ENCODE results near the gene VN1R4.
"Not testable (repeated sequence)": the region's sequence is repeated elsewhere in the genome, so short reads cannot be mapped to it uniquely, and the experiment has no call there.

VN1R4 gene, protein sequence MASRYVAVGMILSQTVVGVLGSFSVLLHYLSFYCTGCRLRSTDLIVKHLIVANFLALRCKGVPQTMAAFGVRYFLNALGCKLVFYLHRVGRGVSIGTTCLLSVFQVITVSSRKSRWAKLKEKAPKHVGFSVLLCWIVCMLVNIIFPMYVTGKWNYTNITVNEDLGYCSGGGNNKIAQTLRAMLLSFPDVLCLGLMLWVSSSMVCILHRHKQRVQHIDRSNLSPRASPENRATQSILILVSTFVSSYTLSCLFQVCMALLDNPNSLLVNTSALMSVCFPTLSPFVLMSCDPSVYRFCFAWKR

DNA sequence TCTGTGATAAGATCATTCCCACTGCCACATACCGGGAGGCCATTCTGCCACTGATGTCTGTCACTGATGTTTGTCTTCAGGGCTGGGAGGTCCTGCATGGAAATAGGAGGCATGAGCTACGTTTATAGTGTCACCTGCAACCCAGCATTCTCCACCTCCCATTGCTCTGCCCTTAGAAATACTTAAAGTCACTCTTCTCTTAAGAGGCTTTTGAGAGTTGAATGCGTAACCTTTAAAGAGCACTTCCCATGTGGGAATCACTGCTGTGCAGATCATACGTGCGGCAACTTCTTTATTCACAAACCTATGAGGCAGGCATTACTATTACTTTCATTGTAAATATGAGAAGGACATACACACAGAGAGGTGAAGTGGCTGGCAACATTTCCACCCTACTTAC lies at the start of gene VN1R4:
Gene VN1R4, minus strand, starts transcription at position 101 of the 400 bp plus-strand sequence. Its CDS starts 58 bp downstream, at position 43.
- DNase-seq, result not testable (repeated sequence)

DNA sequence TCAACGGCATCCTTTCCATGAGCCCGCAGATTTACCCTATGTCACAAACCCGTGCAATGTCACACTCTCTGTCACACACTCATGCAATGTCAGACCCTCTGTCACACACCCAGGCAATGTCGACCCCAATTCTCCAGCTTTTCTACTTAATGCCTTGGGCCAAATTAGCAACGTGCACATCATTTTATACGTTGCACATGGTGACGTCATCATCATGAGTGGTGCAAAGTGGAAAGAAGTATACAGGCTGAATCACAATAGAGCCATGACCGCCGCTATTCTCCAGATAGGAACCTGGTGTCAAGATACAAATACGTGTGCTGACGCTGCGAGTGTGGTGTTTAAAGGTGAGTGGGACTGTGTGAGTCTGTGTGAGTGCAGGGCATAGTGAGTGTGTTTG lies 44.4 kb upstream of the VN1R4 start:
- no peak for DNase-seq

DNA sequence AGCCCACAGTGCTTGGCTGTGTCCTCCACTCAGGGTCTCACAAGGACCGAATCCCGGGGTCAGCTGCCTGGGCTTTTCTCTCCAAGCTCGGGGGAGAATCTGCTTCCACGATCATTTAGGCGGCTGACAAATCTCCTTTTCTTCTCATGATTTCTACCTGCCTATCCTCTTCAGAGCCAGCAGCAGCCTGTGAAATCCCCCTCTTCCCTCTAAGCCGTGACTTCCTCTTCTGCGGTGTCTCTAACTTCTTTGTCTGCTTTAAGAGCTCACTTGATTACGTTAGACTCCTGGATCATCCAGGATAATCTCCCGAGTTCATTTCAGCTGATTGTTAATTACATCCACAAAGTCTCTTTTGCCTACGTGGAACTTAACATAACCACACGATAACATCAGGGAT lies 43.5 kb upstream of the VN1R4 start:
- no peak for DNase-seq

DNA sequence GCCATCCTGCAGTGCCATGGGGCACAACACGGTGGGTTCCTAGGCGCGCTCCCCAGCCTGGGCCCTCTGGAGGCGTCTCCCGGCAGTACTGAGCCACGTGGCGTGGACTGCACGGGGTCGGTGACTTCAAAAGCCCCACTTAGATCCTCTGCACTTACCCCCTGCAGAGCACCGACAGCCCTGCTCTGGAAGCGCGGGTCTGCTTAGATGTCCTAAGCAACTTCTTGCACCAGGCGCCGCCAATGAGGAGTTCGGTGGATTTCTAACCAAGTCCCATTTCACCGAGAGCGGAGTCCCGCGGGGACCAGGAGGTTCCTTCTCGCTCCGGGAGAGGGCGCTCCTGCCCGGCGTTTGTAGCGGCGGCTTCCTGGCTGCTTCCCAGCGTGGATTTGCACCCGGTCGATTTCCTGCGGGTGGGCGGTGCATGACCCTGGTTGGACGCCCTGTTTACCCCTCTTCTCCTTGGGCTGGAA lies 40.9 kb upstream of the VN1R4 start:
- DNase-seq, result no peak

DNA sequence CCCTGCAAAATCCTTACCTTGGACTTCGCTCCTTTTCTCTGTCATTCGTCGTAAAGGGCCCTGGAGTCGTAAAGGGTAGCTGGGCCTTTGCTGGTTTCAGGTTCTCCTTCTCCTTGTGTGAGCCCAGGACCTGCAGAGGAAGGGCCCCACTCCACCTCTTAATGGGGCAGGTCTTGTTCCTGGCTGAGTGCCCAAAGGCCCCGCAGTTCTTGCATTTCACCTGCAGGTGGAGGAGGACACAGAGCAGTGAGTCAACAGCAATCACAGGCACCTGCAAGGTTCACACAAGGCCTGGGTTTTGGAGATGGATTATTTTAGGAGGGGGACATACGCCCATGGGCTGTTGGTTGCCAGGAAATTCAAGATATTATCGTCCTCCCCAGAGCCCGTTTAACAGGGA lies 33.8 kb upstream of the VN1R4 start:
- not testable (repeated sequence) for DNase-seq

DNA sequence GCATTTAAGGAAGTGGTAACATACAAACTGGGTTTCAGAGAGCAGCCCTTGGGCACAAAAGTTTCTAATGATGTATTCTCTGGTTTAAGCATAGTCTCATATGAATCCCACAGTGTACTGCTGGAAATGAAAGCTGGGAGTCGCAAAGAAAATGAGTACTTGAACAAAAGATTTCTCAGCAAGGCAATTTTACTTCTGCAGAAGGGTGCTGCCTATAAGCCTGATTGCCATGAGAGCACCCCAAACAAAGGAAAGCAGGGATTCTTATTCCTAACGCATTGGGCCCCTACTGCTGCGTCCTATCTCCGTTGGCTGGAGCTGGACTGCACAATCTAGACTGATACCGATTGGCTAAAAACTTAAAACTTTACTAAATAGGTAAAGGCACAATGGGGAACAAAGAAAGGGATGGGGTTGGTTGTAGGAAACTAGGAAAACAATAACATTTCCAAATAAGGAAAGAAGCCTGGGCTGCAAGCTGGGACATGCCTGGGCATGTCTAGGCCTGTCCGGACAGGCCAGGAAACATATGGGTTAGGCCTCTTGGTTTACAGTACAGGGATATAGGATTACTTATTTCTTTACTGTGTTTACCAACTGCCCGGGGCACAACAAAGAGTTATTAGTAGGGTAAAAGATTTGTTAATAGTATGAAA lies 27.4 kb upstream of the VN1R4 start:
- no peak for DNase-seq

DNA sequence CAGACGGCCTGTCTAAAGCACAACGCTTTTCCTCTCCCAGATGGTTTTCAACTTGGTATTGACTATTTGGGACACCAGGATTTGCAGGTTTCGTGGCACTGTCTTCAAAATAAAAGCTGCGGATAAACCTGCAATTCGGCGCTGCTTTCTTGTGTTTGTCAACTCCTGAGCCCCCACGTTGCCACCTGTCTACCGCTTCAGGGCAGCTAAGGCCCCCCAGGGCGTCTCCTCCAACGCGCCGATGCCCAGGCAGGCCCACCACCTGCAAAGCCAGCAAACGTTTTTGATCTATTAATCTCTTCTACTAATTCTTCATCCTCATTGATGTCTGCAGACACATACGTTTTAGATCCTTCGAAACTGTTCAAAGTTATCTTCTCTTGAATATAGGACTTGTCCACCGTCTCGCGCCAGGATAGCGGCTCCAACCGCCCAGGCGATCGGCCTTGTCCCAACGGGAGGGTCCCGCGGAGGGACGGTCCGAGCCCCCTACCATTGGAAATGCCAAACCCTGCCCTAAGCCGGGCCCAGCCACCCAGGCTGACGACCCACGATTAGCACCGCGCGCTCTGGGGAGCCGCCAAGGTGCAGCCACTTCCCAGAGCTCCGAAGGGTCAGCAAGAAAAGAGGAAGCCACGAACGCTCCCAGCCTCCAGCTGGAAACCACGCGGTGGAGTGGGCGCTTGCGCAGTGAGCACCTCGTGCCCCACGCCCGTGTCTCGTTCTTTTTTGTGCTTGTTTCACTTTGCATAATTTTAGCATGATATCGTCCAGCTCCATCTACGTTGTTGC lies 23.4 kb upstream of the VN1R4 start:
- no peak for DNase-seq

DNA sequence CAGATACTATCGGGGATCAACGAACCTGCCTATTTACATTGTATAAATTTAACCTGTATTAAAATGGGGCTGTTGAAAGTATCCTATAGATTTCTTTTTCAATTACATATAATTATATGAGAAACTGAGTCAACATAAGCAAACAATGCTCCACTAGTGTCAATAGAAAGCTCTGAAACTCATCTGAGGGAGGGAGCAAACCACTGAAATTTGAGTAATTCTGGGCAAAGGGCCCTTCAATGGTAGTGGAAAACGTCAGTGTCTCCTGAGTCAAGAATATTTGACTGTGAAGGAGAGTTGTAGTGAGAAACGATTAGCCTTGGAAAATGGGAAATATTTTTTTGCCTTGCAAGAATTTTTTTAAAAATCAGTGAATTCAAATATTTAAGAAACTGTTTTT lies 17.6 kb upstream of the VN1R4 start:
- DNase-seq, result no peak

DNA sequence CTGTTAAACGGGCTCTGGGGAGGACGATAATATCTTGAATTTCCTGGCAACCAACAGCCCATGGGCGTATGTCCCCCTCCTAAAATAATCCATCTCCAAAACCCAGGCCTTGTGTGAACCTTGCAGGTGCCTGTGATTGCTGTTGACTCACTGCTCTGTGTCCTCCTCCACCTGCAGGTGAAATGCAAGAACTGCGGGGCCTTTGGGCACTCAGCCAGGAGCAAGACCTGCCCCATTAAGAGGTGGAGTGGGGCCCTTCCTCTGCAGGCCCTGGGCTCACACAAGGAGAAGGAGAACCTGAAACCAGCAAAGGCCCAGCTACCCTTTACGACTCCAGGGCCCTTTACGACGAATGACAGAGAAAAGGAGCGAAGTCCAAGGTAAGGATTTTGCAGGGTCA lies 14.4 kb upstream of the VN1R4 start:
- DNase-seq, result not testable (repeated sequence)

DNA sequence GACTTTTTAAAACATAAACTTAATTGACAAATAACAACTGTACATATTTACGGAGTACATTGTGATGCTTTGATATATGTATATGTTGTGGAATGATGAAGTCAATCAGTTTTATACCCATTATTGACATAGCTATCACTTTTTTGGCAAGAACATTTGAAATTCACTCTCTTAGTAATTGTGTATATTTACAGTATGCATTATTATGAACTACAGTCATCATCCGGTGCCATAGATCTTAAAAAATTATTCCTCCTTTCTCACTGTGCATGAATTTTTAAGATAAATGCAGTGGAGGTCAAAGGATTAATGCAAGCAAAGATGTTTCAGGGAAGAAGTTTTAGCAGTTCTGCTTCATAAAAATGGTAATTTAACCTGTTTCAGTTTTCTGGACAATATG lies 8.0 kb upstream of the VN1R4 start:
- DNase-seq, result no peak

DNA sequence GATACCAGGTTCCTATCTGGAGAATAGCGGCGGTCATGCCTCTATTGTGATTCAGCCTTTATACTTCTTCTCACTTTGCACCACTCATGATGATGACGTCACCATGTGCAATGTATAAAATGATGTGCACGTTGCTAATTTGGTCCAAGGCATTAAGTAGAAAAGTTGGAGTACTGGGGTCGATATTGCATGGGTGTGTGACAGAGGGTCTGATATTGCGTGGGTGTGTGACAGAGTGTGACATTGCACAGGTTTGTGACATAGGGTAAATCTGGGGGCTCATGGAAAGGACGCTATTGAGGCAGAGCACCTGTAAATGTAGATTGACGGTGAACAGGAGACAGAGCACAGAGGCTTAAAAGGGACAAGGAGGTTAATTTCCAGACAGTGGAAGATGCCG lies 4.5 kb upstream of the VN1R4 start:
- no peak for DNase-seq

DNA sequence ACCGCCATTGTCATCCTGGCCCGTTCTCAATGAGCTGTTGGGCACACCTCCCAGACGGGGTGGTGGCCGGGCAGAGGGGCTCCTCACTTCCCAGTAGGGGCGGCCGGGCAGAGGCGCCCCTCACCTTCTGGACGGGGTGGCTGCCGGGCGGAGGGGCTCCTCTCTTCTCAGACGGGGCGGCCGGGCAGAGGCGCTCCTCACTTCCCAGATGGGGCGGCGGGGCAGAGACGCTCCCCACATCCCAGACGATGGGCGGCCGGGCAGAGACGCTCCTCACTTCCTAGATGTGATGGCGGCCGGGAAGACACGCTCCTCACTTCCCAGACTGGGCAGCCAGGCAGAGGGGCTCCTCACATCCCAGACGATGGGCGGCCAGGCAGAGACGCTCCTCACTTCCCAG lies 2.3 kb upstream of the VN1R4 start:
- not testable (repeated sequence) for DNase-seq

DNA sequence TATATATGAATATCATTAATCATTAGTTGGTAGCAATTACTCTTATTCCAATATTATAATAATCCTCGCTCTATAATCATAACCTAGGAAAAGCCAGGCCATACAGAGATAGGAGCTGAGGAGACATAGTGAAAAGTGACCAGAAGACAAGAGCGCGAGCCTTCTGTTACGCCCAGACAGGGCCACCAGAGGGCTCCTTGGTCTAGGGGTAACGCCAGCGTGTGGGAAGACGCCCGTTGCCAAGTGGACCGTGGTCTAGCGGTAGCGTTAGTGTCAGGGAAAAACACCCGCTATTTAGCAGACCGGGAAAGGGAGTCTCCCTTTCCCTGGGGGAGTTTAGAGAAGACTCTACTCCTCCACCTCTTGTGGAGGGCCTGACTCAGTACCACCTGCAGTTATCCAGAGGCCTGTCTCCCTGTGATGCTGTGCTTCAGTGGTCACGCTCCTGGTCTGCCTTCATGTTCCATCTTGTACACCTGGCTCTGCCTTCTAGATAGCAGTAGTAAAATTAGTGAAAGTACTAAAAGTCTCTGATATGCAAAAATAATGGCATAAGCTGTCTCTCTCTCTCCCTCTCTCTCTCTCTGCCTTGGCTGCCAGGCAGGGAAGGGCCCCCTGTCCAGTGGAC lies 9.7 kb downstream of the VN1R4 start, which contains the start of gene VN1R2:
Gene VN1R2, plus strand, starts transcription at position 578 of the 628 bp plus-strand sequence. CDS start 84 bp downstream, outside the sequence.
- not testable (repeated sequence) for DNase-seq

DNA sequence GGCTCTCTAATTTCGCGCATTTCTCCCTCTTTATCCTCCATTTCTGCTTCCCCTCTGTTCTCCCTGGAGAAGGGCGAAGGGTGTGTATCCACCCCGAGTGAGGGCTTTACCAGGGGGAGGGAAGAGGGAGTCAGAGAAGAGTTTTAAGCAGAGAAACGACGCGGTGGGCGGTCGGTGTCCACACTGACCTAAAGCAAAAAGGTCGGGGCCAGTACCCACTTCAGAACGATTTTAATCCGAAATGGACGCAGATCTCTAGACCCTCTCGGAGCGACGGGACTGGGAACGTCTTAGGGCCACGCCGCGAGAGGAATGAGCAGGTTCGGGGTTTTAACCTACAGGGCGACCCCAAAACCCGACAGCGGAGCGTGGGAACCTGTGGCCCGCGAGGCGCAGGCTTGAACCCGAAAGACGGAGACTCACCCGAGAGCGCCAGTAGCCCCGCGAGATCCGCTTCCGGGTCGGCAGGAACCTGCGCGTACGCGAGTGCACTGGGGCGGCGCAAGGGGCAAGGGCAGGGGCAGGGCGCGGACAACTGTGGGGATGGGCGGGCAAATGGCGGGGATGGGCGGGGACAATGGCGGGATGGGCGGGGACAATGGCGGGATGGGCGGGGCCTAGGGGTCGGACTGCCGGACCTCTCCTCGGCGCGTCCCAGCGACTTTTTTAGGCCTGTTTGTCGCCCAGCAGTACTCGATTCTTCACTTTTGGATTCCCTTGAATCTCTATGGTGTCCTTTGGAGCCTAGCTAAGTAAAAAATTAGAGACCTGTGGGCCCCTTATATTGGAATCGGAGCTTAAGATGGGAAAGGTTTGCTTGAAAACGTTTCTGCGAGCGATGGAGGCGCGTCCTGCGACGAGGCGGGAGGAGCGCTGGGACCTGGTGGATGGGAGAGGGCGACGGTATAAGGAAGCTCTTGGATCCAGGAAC lies 12.8 kb downstream of the VN1R4 start, which contains the start of gene ZNF677:
Gene ZNF677, minus strand, starts transcription at position 463 of the 931 bp plus-strand sequence. CDS start 3,323 bp downstream, outside the sequence.
- DNase-seq, result no peak

DNA sequence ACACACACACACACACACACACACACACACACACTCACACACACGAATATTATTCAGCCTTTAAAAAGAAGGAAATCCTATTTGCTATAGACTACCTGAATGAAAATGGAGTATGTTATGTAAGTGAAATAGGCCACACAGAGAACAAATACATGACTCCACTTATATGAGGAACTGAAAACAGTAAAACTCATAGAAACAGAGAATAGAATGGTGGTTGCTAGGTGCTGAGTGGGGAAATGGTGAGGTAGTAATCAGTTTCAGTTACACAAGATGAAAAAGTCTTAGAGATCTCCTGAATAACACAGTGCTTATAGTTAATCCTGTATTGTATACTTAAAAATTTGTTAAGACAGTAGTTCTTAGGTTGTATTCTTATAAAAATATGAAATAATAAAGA lies 21.0 kb downstream of the VN1R4 start:
- DNase-seq, result no peak

DNA sequence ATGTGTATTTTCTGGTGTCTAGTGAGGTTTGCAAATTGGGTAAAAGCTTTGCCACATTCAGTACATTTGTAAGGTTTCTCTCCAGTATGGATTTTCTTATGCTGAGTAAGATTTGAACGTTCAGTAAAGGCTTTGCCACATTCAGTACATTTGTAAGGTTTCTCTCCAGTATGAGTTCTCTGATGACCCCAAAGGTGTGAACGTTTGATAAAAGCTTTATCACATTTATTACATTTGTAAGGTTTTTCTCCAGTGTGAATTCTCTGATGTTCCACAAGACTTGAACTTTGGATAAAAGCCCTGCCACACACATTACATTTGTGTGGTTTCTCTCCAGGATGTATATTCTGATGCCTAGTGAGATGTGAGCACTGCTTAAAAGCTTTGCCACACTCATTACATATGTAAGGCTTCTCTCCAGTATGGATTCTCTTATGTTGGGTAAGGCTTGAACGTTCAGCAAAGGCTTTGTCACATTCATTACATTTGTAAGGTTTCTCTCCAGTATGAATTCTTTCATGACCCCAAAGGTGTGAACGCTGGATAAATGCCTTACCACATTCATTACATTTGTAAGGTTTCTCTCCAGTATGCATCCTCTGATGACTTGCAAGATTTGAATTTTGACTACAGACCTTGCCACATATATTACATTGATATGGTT lies 30.3 kb downstream of the VN1R4 start:
- no peak for DNase-seq

DNA sequence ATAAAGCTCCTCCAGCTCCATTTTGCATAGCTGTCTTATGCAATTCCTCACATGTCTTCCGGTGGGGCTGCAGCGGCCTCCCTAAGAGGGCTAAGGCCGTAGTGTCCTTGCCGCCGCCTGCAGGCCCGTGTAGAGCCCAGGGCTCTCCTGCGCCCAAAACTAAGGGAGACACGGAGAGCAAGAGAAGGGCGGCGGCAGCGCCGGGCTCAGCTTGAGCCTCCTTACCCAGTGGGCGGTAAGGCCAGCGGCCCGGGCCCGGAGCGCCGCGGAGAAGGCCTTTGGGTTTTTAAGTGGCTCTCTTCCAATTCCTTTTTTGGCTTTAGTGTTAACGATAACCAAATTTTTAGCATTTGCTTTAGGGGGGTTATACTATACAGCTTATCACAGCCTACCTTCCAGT lies 42.9 kb downstream of the VN1R4 start:
- DNase-seq, result no peak

DNA sequence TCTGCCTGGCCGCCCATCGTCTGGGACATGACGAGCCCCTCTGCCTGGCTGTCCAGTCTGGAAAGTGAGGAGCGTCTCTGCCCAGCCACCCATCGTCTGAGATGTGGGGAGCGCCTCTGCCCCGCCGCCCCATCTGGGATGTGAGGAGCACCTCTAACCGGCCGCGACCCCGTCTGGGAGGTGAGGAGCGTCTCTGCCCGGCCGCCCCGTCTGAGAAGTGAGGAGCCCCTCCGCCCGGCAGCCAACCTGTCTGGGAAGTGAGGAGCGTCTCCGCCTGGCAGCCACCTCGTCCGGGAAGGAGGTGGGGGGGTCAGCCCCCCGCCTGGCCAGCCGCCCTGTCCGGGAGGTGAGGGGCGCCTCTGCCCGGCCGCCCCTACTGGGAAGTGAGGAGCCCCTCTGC lies 44.8 kb downstream of the VN1R4 start:
- DNase-seq, result not testable (repeated sequence)
